ENCODE data around the gene CEP170B.

CEP170B gene

GRCh38 chr14:104868060-104868740, 3.1 kb downstream of the CEP170B start:
- no peak overlapping the region for H3K4me2 ChIP-seq (ENCODE audit: low read length)
- H2BK12ac ChIP-seq (ENCODE audit: low read length) = no peak overlapping the region
- no peak for DNase-seq
- no peak overlapping the region for H3K23ac ChIP-seq (ENCODE audit: low read length)
- H3K27me3 ChIP-seq (ENCODE audit: insufficient read depth, low read length) = no peaks in the 10 kb centered on the region
- no peak overlapping the region for H3K27ac ChIP-seq (ENCODE audit: low read depth, low read length)
- H3K79me2 ChIP-seq (ENCODE audit: control insufficient read depth, insufficient read depth, low read length, poor library complexity) = peaks cover 13% of the 10 kb centered on the region
- peaks cover 17 to 28% of the 10 kb centered on the region in 2 experiments for H3K4me1 ChIP-seq (ENCODE audit: control insufficient read depth in 1 of 2, insufficient read depth in 2 of 2, low read length in 2 of 2)
- WGBS (ENCODE audit: extremely low coverage, insufficient coverage, insufficient read length) = no CpG with 5 or more reads among the region's 23 CpGs
- no peak overlapping the region for H2AK5ac ChIP-seq (ENCODE audit: low read length)
- H3K36me3 ChIP-seq (ENCODE audit: control insufficient read depth in 1 of 2, insufficient read depth in 2 of 2, low read length in 2 of 2) = peaks cover 8 to 13% of the 10 kb centered on the region in 2 experiments
- no peak overlapping the region for H2BK120ac ChIP-seq (ENCODE audit: insufficient read depth, low read length, poor library complexity)
- H3K14ac ChIP-seq (ENCODE audit: low read length) = no peak overlapping the region
- no peak overlapping the region for H2AFZ ChIP-seq (ENCODE audit: insufficient read depth, low read length, poor library complexity)
- H3K4me3 ChIP-seq (ENCODE audit: low read depth, low read length) = no peak overlapping the region
- peaks cover 16% of the 10 kb centered on the region for H3K79me1 ChIP-seq (ENCODE audit: low read length)
- H3K9me3 ChIP-seq (ENCODE audit: insufficient read depth, low read depth, low read length) = peaks cover 9% of the 10 kb centered on the region
- H2BK5ac ChIP-seq (ENCODE audit: low read depth, low read length, poor library complexity) = no peak overlapping the region
- H3K9ac ChIP-seq (ENCODE audit: low read length) = no peak overlapping the region
- H3K4ac ChIP-seq (ENCODE audit: low read depth, low read length) = no peak overlapping the region
- H3K18ac ChIP-seq (ENCODE audit: low read length) = no peak overlapping the region
- H4K8ac ChIP-seq (ENCODE audit: low read depth, low read length) = no peak overlapping the region
- no peak overlapping the region for H4K12ac ChIP-seq (ENCODE audit: low read depth, low read length)
- H4K91ac ChIP-seq (ENCODE audit: low read depth, low read length) = no peak overlapping the region

- no CpG with 5 or more reads among the region's 22 CpGs for WGBS (ENCODE audit: extremely low coverage, insufficient coverage, insufficient read length)
- peaks cover 9% of the 10 kb centered on the region for H3K9me3 ChIP-seq (ENCODE audit: insufficient read depth, low read depth, low read length)
- H2AFZ ChIP-seq (ENCODE audit: insufficient read depth, low read length, poor library complexity) = no peak overlapping the region
- peaks cover 14% of the 10 kb centered on the region for H3K79me2 ChIP-seq (ENCODE audit: control insufficient read depth, insufficient read depth, low read length, poor library complexity)
- peaks cover 8 to 13% of the 10 kb centered on the region in 2 experiments for H3K36me3 ChIP-seq (ENCODE audit: control insufficient read depth in 1 of 2, insufficient read depth in 2 of 2, low read length in 2 of 2)
- H2AK5ac ChIP-seq (ENCODE audit: low read length) = no peak overlapping the region
- no peaks in the 10 kb centered on the region for H3K27me3 ChIP-seq (ENCODE audit: insufficient read depth, low read length)
- no peak overlapping the region for H3K4me2 ChIP-seq (ENCODE audit: low read length)
- H2BK120ac ChIP-seq (ENCODE audit: insufficient read depth, low read length, poor library complexity) = no peak overlapping the region
- H3K9ac ChIP-seq (ENCODE audit: low read length) = no peak overlapping the region
- no peak overlapping the region for H3K18ac ChIP-seq (ENCODE audit: low read length)
- H2BK5ac ChIP-seq (ENCODE audit: low read depth, low read length, poor library complexity) = no peak overlapping the region
- no peak overlapping the region for H4K91ac ChIP-seq (ENCODE audit: low read depth, low read length)
- H3K4ac ChIP-seq (ENCODE audit: low read depth, low read length) = no peak overlapping the region
- H3K4me1 ChIP-seq (ENCODE audit: control insufficient read depth in 1 of 2, insufficient read depth in 2 of 2, low read length in 2 of 2) = peaks cover 16 to 29% of the 10 kb centered on the region in 2 experiments
- no peak overlapping the region for H3K14ac ChIP-seq (ENCODE audit: low read length)
- no peak overlapping the region for H4K12ac ChIP-seq (ENCODE audit: low read depth, low read length)
- no peak overlapping the region for H4K8ac ChIP-seq (ENCODE audit: low read depth, low read length)
- H2BK12ac ChIP-seq (ENCODE audit: low read length) = no peak overlapping the region
- no peak overlapping the region for H3K27ac ChIP-seq (ENCODE audit: low read depth, low read length)
- DNase-seq = no peak
- H3K23ac ChIP-seq (ENCODE audit: low read length) = no peak overlapping the region
- no peak overlapping the region for H3K4me3 ChIP-seq (ENCODE audit: low read depth, low read length)
- H3K79me1 ChIP-seq (ENCODE audit: low read length) = peaks cover 17% of the 10 kb centered on the region
Measured at GRCh38 chr14:104868811-104869572, 3.9 kb downstream of the CEP170B start.

GRCh38 chr14:104869669-104870367, 4.8 kb downstream of the CEP170B start:
- Histone ChIP-seq H3K4ac (ENCODE audit: low read depth, low read length) (no peak overlapping the region), H3K27ac (ENCODE audit: low read depth, low read length) (no peak overlapping the region), H3K79me2 (ENCODE audit: control insufficient read depth, insufficient read depth, low read length, poor library complexity) (peaks cover 10% of the 10 kb centered on the region), H2BK5ac (ENCODE audit: low read depth, low read length, poor library complexity) (no peak overlapping the region), H3K79me1 (ENCODE audit: low read length) (peaks cover 9% of the 10 kb centered on the region), H3K36me3 (ENCODE audit: control insufficient read depth in 1 of 2, insufficient read depth in 2 of 2, low read length in 2 of 2) (peaks cover 8 to 13% of the 10 kb centered on the region in 2 experiments), H4K8ac (ENCODE audit: low read depth, low read length) (no peak overlapping the region), H2AK5ac (ENCODE audit: low read length) (no peak overlapping the region), H3K4me2 (ENCODE audit: low read length) (no peak overlapping the region), H3K9ac (ENCODE audit: low read length) (no peak overlapping the region), H4K12ac (ENCODE audit: low read depth, low read length) (no peak overlapping the region), H3K23ac (ENCODE audit: low read length) (no peak overlapping the region), H2BK12ac (ENCODE audit: low read length) (no peak overlapping the region), H2BK120ac (ENCODE audit: insufficient read depth, low read length, poor library complexity) (no peak overlapping the region), H3K4me1 (ENCODE audit: control insufficient read depth in 1 of 2, insufficient read depth in 2 of 2, low read length in 2 of 2) (peaks cover 15 to 27% of the 10 kb centered on the region in 2 experiments), H3K14ac (ENCODE audit: low read length) (no peak overlapping the region), H4K91ac (ENCODE audit: low read depth, low read length) (no peak overlapping the region), H3K9me3 (ENCODE audit: insufficient read depth, low read depth, low read length) (peaks cover 9% of the 10 kb centered on the region), H3K4me3 (ENCODE audit: low read depth, low read length) (no peak overlapping the region), H3K27me3 (ENCODE audit: insufficient read depth, low read length) (no peaks in the 10 kb centered on the region), H3K18ac (ENCODE audit: low read length) (no peak overlapping the region), H2AFZ (ENCODE audit: insufficient read depth, low read length, poor library complexity) (no peak overlapping the region)
- no CpG with 5 or more reads among the region's 18 CpGs for WGBS (ENCODE audit: extremely low coverage, insufficient coverage, insufficient read length)
- no peak for DNase-seq

GRCh38 chr14:104870368-104871144, 5.5 kb downstream of the CEP170B start:
- no peak overlapping the region for H3K9ac ChIP-seq (ENCODE audit: low read length)
- H3K23ac ChIP-seq (ENCODE audit: low read length) = no peak overlapping the region
- WGBS (ENCODE audit: extremely low coverage, insufficient coverage, insufficient read length) = no CpG with 5 or more reads among the region's 21 CpGs
- H4K8ac ChIP-seq (ENCODE audit: low read depth, low read length) = no peak overlapping the region
- peaks cover 10% of the 10 kb centered on the region for H3K79me2 ChIP-seq (ENCODE audit: control insufficient read depth, insufficient read depth, low read length, poor library complexity)
- H3K36me3 ChIP-seq (ENCODE audit: control insufficient read depth in 1 of 2, insufficient read depth in 2 of 2, low read length in 2 of 2) = peaks cover 8 to 13% of the 10 kb centered on the region in 2 experiments
- no peak overlapping the region for H3K4me3 ChIP-seq (ENCODE audit: low read depth, low read length)
- peak in 1 of 2 donors; percentile 31 for DNase-seq
- no peak overlapping the region for H3K4me2 ChIP-seq (ENCODE audit: low read length)
- H4K91ac ChIP-seq (ENCODE audit: low read depth, low read length) = no peak overlapping the region
- H3K79me1 ChIP-seq (ENCODE audit: low read length) = peaks cover 8% of the 10 kb centered on the region
- H3K9me3 ChIP-seq (ENCODE audit: insufficient read depth, low read depth, low read length) = peaks cover 9% of the 10 kb centered on the region
- no peak overlapping the region for H3K4ac ChIP-seq (ENCODE audit: low read depth, low read length)
- no peak overlapping the region for H3K14ac ChIP-seq (ENCODE audit: low read length)
- H2BK12ac ChIP-seq (ENCODE audit: low read length) = no peak overlapping the region
- H2AK5ac ChIP-seq (ENCODE audit: low read length) = no peak overlapping the region
- no peak overlapping the region for H2AFZ ChIP-seq (ENCODE audit: insufficient read depth, low read length, poor library complexity)
- no peak overlapping the region for H4K12ac ChIP-seq (ENCODE audit: low read depth, low read length)
- H3K4me1 ChIP-seq (ENCODE audit: control insufficient read depth in 1 of 2, insufficient read depth in 2 of 2, low read length in 2 of 2) = peaks cover 15 to 27% of the 10 kb centered on the region in 2 experiments
- no peak overlapping the region for H3K18ac ChIP-seq (ENCODE audit: low read length)
- H2BK5ac ChIP-seq (ENCODE audit: low read depth, low read length, poor library complexity) = no peak overlapping the region
- H2BK120ac ChIP-seq (ENCODE audit: insufficient read depth, low read length, poor library complexity) = no peak overlapping the region
- H3K27ac ChIP-seq (ENCODE audit: low read depth, low read length) = no peak overlapping the region
- H3K27me3 ChIP-seq (ENCODE audit: insufficient read depth, low read length) = no peaks in the 10 kb centered on the region

All from trophoblast cell (in vitro differentiated cells and primary cell).